Naive thymus-derived CD4-positive, alpha-beta T cell (primary cell): ENCODE data around the gene TTC33. TPM values are rescaled to one million over a fixed set of nuclear protein-coding genes. Genes with fewer than 3 reads are reported as not detected.
"Not testable (repeated sequence)": the region's sequence is repeated elsewhere in the genome, so short reads cannot be mapped to it uniquely, and the experiment has no call there.

ENCODE experiments used
- ATAC-seq: fragments of 150-1000 bp; cut with Tn5 transposase; 2 replicates; pipeline ENCODE4 v1.10.0; 2021; ENCODE audit warnings: mild to moderate bottlenecking, moderate library complexity
- CTCF ChIA-PET: fragments of 350-600 bp; sonication (Branson Sonifier 250); formaldehyde crosslinking; loops from one replicate; lab custom pipeline; 2021; ENCODE audit warnings: antibody characterized with exemption; lab: Charles Lee
- POLR2A ChIA-PET: fragments of 350-600 bp; sonication (Branson Sonifier 250); formaldehyde crosslinking; loops from one replicate; lab custom pipeline; 2021; ENCODE audit warnings: antibody characterized with exemption, inconsistent platforms; lab: Charles Lee
- DNase-seq, 9 donors: peaks; one replicate each; pipeline versions ENCODE4 v3.0.0 to v3.0.0-alpha.2; 2020 to 2022; ENCODE audit warnings: mixed read lengths in 1 of 9
- H3K27ac ChIP-seq: one replicate; pipeline ENCODE4 v1.7.0; 2013; ENCODE audit warnings: mild to moderate bottlenecking, low read depth, low read length, moderate library complexity
- H3K27me3 ChIP-seq, 2 donors: one replicate each; pipeline ENCODE4 v1.7.0; 2013; ENCODE audit warnings: low read length in 2 of 2, mild to moderate bottlenecking in 2 of 2, moderate library complexity in 2 of 2; ENCODE audit not compliant: control insufficient read depth in 2 of 2, insufficient read depth in 2 of 2
- H3K36me3 ChIP-seq, 3 experiments: 1 replicate in 2 of 3; 2 replicates in 1 of 3; pipeline ENCODE4 v1.7.0; 2013; ENCODE audit warnings: low read length in 3 of 3, mild to moderate bottlenecking in 3 of 3, moderate library complexity in 1 of 3; ENCODE audit not compliant: insufficient read depth in 3 of 3, control insufficient read depth in 2 of 3
- H3K4me1 ChIP-seq, 2 donors: one replicate each; pipeline ENCODE4 v1.7.0; 2013; ENCODE audit warnings: low read length in 2 of 2, mild to moderate bottlenecking in 2 of 2, moderate library complexity in 1 of 2; ENCODE audit not compliant: control insufficient read depth in 2 of 2, insufficient read depth in 2 of 2
- H3K4me3 ChIP-seq: 2 replicates; pipeline ENCODE4 v1.7.0; 2013; ENCODE audit warnings: mild to moderate bottlenecking, low read length
- H3K9me3 ChIP-seq, 3 experiments: 1 replicate in 2 of 3; 2 replicates in 1 of 3; pipeline ENCODE4 v1.7.0; 2013; ENCODE audit warnings: low read length in 3 of 3; ENCODE audit not compliant: control insufficient read depth in 2 of 3
- H3K27ac Mint-ChIP-seq, 9 donors: one replicate each; pipeline ENCODE4 v1.8.0; 2020 to 2022; ENCODE audit warnings: mixed read lengths in 9 of 9, mild to moderate bottlenecking in 8 of 9, moderate library complexity in 5 of 9, inconsistent platforms in 2 of 9
- H3K27me3 Mint-ChIP-seq, 5 donors: one replicate each; pipeline ENCODE4 v1.8.0; 2021 to 2022; ENCODE audit warnings: mixed read lengths in 5 of 5, mild to moderate bottlenecking in 1 of 5
- H3K36me3 Mint-ChIP-seq, 5 donors: one replicate each; pipeline ENCODE4 v1.8.0; 2020 to 2022; ENCODE audit warnings: mixed read lengths in 5 of 5, mild to moderate bottlenecking in 3 of 5, inconsistent platforms in 1 of 5
- H3K4me1 Mint-ChIP-seq, 7 donors: one replicate each; pipeline ENCODE4 v1.8.0; 2020 to 2022; ENCODE audit warnings: mixed read lengths in 7 of 7, mild to moderate bottlenecking in 3 of 7, inconsistent platforms in 1 of 7
- H3K4me3 Mint-ChIP-seq, 10 donors: one replicate each; pipeline ENCODE4 v1.8.0; 2020 to 2022; ENCODE audit warnings: mild to moderate bottlenecking in 10 of 10, mixed read lengths in 10 of 10, moderate library complexity in 6 of 10, inconsistent platforms in 2 of 10
- H3K9me3 Mint-ChIP-seq, 11 donors: one replicate each; pipeline ENCODE4 v1.8.0; 2020 to 2022; ENCODE audit warnings: mixed read lengths in 11 of 11, mild to moderate bottlenecking in 4 of 11, inconsistent platforms in 1 of 11, moderate library complexity in 1 of 11
- intact Hi-C, 2 donors: fragments of 100-400 bp; cut with micrococcal nuclease; formaldehyde crosslinking; loops; one replicate each; pipeline ENCODE4 v1.15.1; 2023
- polyA plus RNA-seq, 2 donors: library from polyadenylated mRNA; unstranded; fragments of 300-500 nt; fragmentation: Illumina TruSeq; gene quantifications; one replicate each; pipeline ENCODE4 v1.2.3, GENCODE V29; 2021
- total RNA-seq, 6 experiments: library from RNA in 5 of 6; stranded (reverse) in 5 of 6; gene quantifications; 1 replicate in 5 of 6; 2 replicates in 1 of 6; pipeline ENCODE4 v1.2.3 and lab custom pipeline; 2021 to 2026

Gene TTC33
- total and polyA plus RNA-seq, 7 experiments from 2014 or later: 7.0 to 19.0 (median 14.0) TPM

GRCh38 chr5:40705484-40705883, 50.3 kb downstream of the TTC33 start:
- H3K9me3 Mint-ChIP-seq: peaks cover 33 to 88% (median 60%) of the 10 kb centered on the region in 11 donors
- H3K27ac ChIP-seq, H3K4me1 ChIP-seq, H3K27ac Mint-ChIP-seq, DNase-seq, H3K4me3 Mint-ChIP-seq, H3K4me1 Mint-ChIP-seq, ATAC-seq, H3K27me3 ChIP-seq, POLR2A ChIA-PET, H3K4me3 ChIP-seq, intact Hi-C loops, H3K36me3 ChIP-seq, H3K27me3 Mint-ChIP-seq: not testable (repeated sequence)
- H3K9me3 ChIP-seq: peaks cover 0 to 28% (median 0%) of the 10 kb centered on the region in 3 experiments
- CTCF ChIA-PET: interaction anchor here (0.9 kb wide), 1 partner anchor 13 kb away, joined by 3 read pairs; no protein-coding TSS in a partner anchor
- H3K36me3 Mint-ChIP-seq: peaks cover 57 to 83% (median 81%) of the 10 kb centered on the region in 5 donors

DNA sequence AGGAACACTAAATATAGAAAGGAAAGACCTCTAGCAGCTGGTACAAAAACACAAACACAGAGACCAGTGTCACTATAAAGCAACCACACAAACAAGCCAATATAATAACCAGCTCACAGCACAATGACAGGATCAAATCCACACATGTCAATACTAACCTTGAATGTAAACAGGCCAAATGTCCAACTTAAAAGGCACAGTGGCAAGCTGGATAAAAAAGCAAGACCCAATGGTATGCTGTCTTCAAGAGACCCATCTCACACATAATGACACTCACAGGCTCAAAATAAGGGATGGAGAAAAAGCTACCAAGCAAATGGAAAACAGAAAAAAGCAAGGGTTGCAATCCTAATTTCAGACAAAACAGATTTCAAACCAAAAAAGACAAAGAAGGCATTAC, 53.7 kb downstream of the TTC33 start:
- H3K4me3 ChIP-seq, H3K4me3 Mint-ChIP-seq, H3K27ac ChIP-seq, H3K36me3 ChIP-seq, H3K4me1 Mint-ChIP-seq, intact Hi-C loops, CTCF ChIA-PET, H3K27me3 ChIP-seq, H3K4me1 ChIP-seq, H3K27me3 Mint-ChIP-seq, H3K27ac Mint-ChIP-seq, DNase-seq, POLR2A ChIA-PET, ATAC-seq: not testable (repeated sequence)
- H3K36me3 Mint-ChIP-seq: peaks cover 47 to 87% (median 81%) of the 10 kb centered on the region in 5 donors
- H3K9me3 ChIP-seq: peaks cover 0 to 28% (median 0%) of the 10 kb centered on the region in 3 experiments
- H3K9me3 Mint-ChIP-seq: peaks cover 25 to 79% (median 49%) of the 10 kb centered on the region in 11 donors

GRCh38 chr5:40700116-40700782, 55.5 kb downstream of the TTC33 start:
- Mint-ChIP-seq H3K27ac (peak overlapping the region in 1 of 9 donors; percentile 59), H3K4me3 (no peak overlapping the region), H3K4me1 (peaks cover 0 to 9% (median 0%) of the 10 kb centered on the region in 7 donors), H3K27me3 (no peaks in the 10 kb centered on the region), H3K9me3 (peaks cover 17 to 61% (median 41%) of the 10 kb centered on the region in 11 donors), H3K36me3 (peaks cover 43 to 87% (median 83%) of the 10 kb centered on the region in 5 donors)
- ChIA-PET CTCF (no interaction called here), POLR2A (no interaction called here)
- H3K27ac ChIP-seq: no peak overlapping the region
- peaks cover 0 to 13% (median 10%) of the 10 kb centered on the region in 3 experiments for H3K36me3 ChIP-seq
- intact Hi-C loops: no loop called here
- ATAC-seq: no peak
- no peak for DNase-seq
- H3K4me1 ChIP-seq: no peaks in the 10 kb centered on the region
- H3K4me3 ChIP-seq: no peak overlapping the region
- peaks cover 0 to 23% (median 0%) of the 10 kb centered on the region in 3 experiments for H3K9me3 ChIP-seq
- no peaks in the 10 kb centered on the region for H3K27me3 ChIP-seq

- H3K36me3 ChIP-seq: peaks cover 6 to 30% (median 15%) of the 10 kb centered on the region in 3 experiments
- no peak overlapping the region for H3K4me3 ChIP-seq
- no peaks in the 10 kb centered on the region for H3K27me3 Mint-ChIP-seq
- POLR2A ChIA-PET: no interaction called here
- H3K27ac Mint-ChIP-seq: peak overlapping the region in 2 of 9 donors; percentile 44 to 76
- H3K27me3 ChIP-seq: no peaks in the 10 kb centered on the region
- no peaks in the 10 kb centered on the region for H3K9me3 ChIP-seq
- peaks cover 19 to 32% (median 27%) of the 10 kb centered on the region in 7 donors for H3K4me1 Mint-ChIP-seq
- peaks cover 24 to 59% (median 56%) of the 10 kb centered on the region in 5 donors for H3K36me3 Mint-ChIP-seq
- CTCF ChIA-PET: no interaction called here
- H3K9me3 Mint-ChIP-seq: peaks cover 0 to 11% (median 0%) of the 10 kb centered on the region in 11 donors
- no peak for DNase-seq
- H3K27ac ChIP-seq: no peak overlapping the region
- H3K4me1 ChIP-seq: peaks cover 6 to 11% of the 10 kb centered on the region in 2 donors
- ATAC-seq: peak; percentile 16
- intact Hi-C loops: no loop called here
- peak overlapping the region in 1 of 10 donors; percentile 24 for H3K4me3 Mint-ChIP-seq
Observed at GRCh38 chr5:40694433-40694832, 61.3 kb downstream of the TTC33 start.

DNA sequence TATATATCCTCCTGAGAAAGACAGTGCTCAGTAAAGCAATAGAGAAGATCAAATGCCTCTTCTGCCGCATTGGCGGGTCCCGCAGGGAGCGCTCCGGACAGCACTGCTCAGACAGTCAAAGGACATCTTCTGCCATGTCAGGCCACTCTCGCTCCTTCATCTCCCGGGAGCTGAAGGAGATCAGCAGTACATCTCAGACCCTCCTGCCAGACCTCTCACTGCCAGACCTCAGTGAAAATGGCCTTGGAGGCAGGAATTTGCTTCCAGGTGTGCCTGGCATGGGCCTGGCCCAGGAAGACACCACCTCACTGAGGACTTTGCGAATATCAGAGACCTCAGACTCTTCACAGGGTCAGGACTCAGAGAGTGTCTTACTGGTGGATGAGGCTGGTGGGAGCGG, 63.9 kb downstream of the TTC33 start:
- peaks cover 6 to 30% (median 6%) of the 10 kb centered on the region in 3 experiments for H3K36me3 ChIP-seq
- H3K27ac Mint-ChIP-seq: peak overlapping the region in 5 of 9 donors; percentile 1 to 65 (median 56)
- peaks cover 36 to 57% (median 51%) of the 10 kb centered on the region in 7 donors for H3K4me1 Mint-ChIP-seq
- no peak for ATAC-seq
- peaks cover 0 to 5% (median 0%) of the 10 kb centered on the region in 11 donors for H3K9me3 Mint-ChIP-seq
- no peak overlapping the region for H3K4me3 ChIP-seq
- POLR2A ChIA-PET: interaction anchor here (0.6 kb wide), 1 partner anchor 26 kb away, joined by 4 read pairs; no protein-coding TSS in a partner anchor
- H3K4me3 Mint-ChIP-seq: peak overlapping the region in 4 of 10 donors; percentile 1 to 15 (median 4)
- peaks cover 27 to 65% (median 39%) of the 10 kb centered on the region in 5 donors for H3K36me3 Mint-ChIP-seq
- H3K4me1 ChIP-seq: peaks cover 30 to 32% of the 10 kb centered on the region in 2 donors
- H3K27me3 Mint-ChIP-seq: no peaks in the 10 kb centered on the region
- no peaks in the 10 kb centered on the region for H3K27me3 ChIP-seq
- CTCF ChIA-PET: interaction anchor here (1.0 kb wide), 1 partner anchor 743 kb away, joined by 3 read pairs; no protein-coding TSS in a partner anchor
- intact Hi-C loops: no loop called here
- no peak overlapping the region for H3K27ac ChIP-seq
- DNase-seq: no peak
- H3K9me3 ChIP-seq: no peaks in the 10 kb centered on the region

GRCh38 chr5:40690267-40690666, 65.5 kb downstream of the TTC33 start:
- H3K4me1 Mint-ChIP-seq: peaks cover 51 to 73% (median 67%) of the 10 kb centered on the region in 7 donors
- ChIA-PET CTCF (interaction anchor here (0.6 to 3.0 kb wide), 6 partner anchors 10 to 1110 kb away, joined by 3 to 33 read pairs (median 4); partner anchors contain the start of gene PTGER4), POLR2A (no interaction called here)
- H3K27me3 Mint-ChIP-seq: no peaks in the 10 kb centered on the region
- intact Hi-C loops: no loop called here
- Histone ChIP-seq H3K4me3 (no peak overlapping the region), H3K4me1 (peaks cover 30 to 32% of the 10 kb centered on the region in 2 donors), H3K27ac (peak overlapping the region; percentile 43), H3K36me3 (peaks cover 6 to 25% (median 6%) of the 10 kb centered on the region in 3 experiments), H3K9me3 (no peaks in the 10 kb centered on the region), H3K27me3 (no peaks in the 10 kb centered on the region)
- H3K27ac Mint-ChIP-seq: peak overlapping the region in 8 of 9 donors; percentile 8 to 96 (median 62)
- ATAC-seq (no peak), DNase-seq (no peak)
- peaks cover 14 to 65% (median 26%) of the 10 kb centered on the region in 5 donors for H3K36me3 Mint-ChIP-seq
- peak overlapping the region in 8 of 10 donors; percentile 14 to 93 (median 39) for H3K4me3 Mint-ChIP-seq
- H3K9me3 Mint-ChIP-seq: no peaks in the 10 kb centered on the region
